Measurements from ENCODE around the gene ZNF277.
"Not testable (repeated sequence)": the region's sequence is repeated elsewhere in the genome, so short reads cannot be mapped to it uniquely, and the experiment has no call there.

The ZNF277 gene

GRCh38 chr7:112215787-112216186, 9.3 kb downstream of the ZNF277 start:
- Mint-ChIP-seq H3K4me3 (no peak overlapping the region), H3K4me1 (peaks cover 64% of the 10 kb centered on the region), H3K9me3 (no peaks in the 10 kb centered on the region), H3K27me3 (no peaks in the 10 kb centered on the region), H3K27ac (no peak overlapping the region), H3K36me3 (peaks cover 10% of the 10 kb centered on the region)

- Mint-ChIP-seq H3K27me3 (no peaks in the 10 kb centered on the region), H3K4me3 (no peak overlapping the region), H3K9me3 (no peaks in the 10 kb centered on the region), H3K36me3 (peaks cover 19% of the 10 kb centered on the region), H3K27ac (no peak overlapping the region), H3K4me1 (peaks cover 54% of the 10 kb centered on the region)
Observed at GRCh38 chr7:112220877-112221434, 14.5 kb downstream of the ZNF277 start.

GRCh38 chr7:112223310-112223709, 16.8 kb downstream of the ZNF277 start:
- Mint-ChIP-seq H3K27me3 (no peaks in the 10 kb centered on the region), H3K4me3 (no peak overlapping the region), H3K4me1 (peaks cover 51% of the 10 kb centered on the region), H3K36me3 (peaks cover 23% of the 10 kb centered on the region), H3K27ac (no peak overlapping the region), H3K9me3 (peaks cover 5% of the 10 kb centered on the region)

- Mint-ChIP-seq H3K27me3 (no peaks in the 10 kb centered on the region), H3K27ac (no peak overlapping the region), H3K9me3 (peaks cover 5% of the 10 kb centered on the region), H3K36me3 (peaks cover 23% of the 10 kb centered on the region), H3K4me1 (peaks cover 52% of the 10 kb centered on the region), H3K4me3 (no peak overlapping the region)
Observed at GRCh38 chr7:112224186-112224585, 17.7 kb downstream of the ZNF277 start.

GRCh38 chr7:112225006-112225405, 18.5 kb downstream of the ZNF277 start:
- no peak overlapping the region for H3K27ac Mint-ChIP-seq
- H3K4me3 Mint-ChIP-seq, result no peak overlapping the region
- peaks cover 5% of the 10 kb centered on the region for H3K9me3 Mint-ChIP-seq
- no peaks in the 10 kb centered on the region for H3K27me3 Mint-ChIP-seq
- H3K36me3 Mint-ChIP-seq, result peaks cover 22% of the 10 kb centered on the region
- peaks cover 58% of the 10 kb centered on the region for H3K4me1 Mint-ChIP-seq

GRCh38 chr7:112226701-112227276, 20.3 kb downstream of the ZNF277 start:
- Mint-ChIP-seq H3K4me1 (peaks cover 62% of the 10 kb centered on the region), H3K36me3 (peaks cover 21% of the 10 kb centered on the region), H3K4me3 (no peak overlapping the region), H3K27ac (no peak overlapping the region), H3K9me3 (peaks cover 5% of the 10 kb centered on the region), H3K27me3 (no peaks in the 10 kb centered on the region)

GRCh38 chr7:112228632-112229031, 22.1 kb downstream of the ZNF277 start:
- H3K36me3 Mint-ChIP-seq, result peaks cover 21% of the 10 kb centered on the region
- no peak overlapping the region for H3K4me3 Mint-ChIP-seq
- H3K9me3 Mint-ChIP-seq, result peaks cover 5% of the 10 kb centered on the region
- H3K27me3 Mint-ChIP-seq, result no peaks in the 10 kb centered on the region
- H3K27ac Mint-ChIP-seq, result no peak overlapping the region
- H3K4me1 Mint-ChIP-seq, result peaks cover 60% of the 10 kb centered on the region

- Mint-ChIP-seq H3K27ac (no peak overlapping the region), H3K4me1 (peaks cover 41% of the 10 kb centered on the region), H3K4me3 (no peak overlapping the region), H3K27me3 (no peaks in the 10 kb centered on the region), H3K36me3 (peaks cover 24% of the 10 kb centered on the region), H3K9me3 (peaks cover 9% of the 10 kb centered on the region)
Observed at GRCh38 chr7:112232212-112232978, 25.9 kb downstream of the ZNF277 start.

- Mint-ChIP-seq H3K27ac (no peak overlapping the region), H3K36me3 (peaks cover 25% of the 10 kb centered on the region), H3K4me3 (no peak overlapping the region)
Observed at GRCh38 chr7:112233048-112233697, 26.7 kb downstream of the ZNF277 start.

GRCh38 chr7:112234147-112234546, 27.7 kb downstream of the ZNF277 start:
- Mint-ChIP-seq H3K27ac (no peak overlapping the region), H3K4me1 (peaks cover 25% of the 10 kb centered on the region), H3K36me3 (peaks cover 23% of the 10 kb centered on the region), H3K27me3 (no peaks in the 10 kb centered on the region), H3K9me3 (peaks cover 4% of the 10 kb centered on the region), H3K4me3 (no peak overlapping the region)

More at GRCh38 chr7:112233048-112233697, 26.7 kb downstream of the ZNF277 start:
- Mint-ChIP-seq H3K4me1 (peaks cover 35% of the 10 kb centered on the region), H3K27me3 (no peaks in the 10 kb centered on the region), H3K9me3 (peaks cover 6% of the 10 kb centered on the region)

GRCh38 chr7:112236597-112236996, 30.1 kb downstream of the ZNF277 start:
- Mint-ChIP-seq H3K4me3 (no peak overlapping the region), H3K9me3 (peaks cover 24% of the 10 kb centered on the region), H3K27me3 (no peaks in the 10 kb centered on the region), H3K27ac (no peak overlapping the region), H3K36me3 (peaks cover 31% of the 10 kb centered on the region), H3K4me1 (peaks cover 7% of the 10 kb centered on the region)

GRCh38 chr7:112238330-112238729, 31.8 kb downstream of the ZNF277 start:
- H3K27ac Mint-ChIP-seq, result no peak overlapping the region
- peaks cover 25% of the 10 kb centered on the region for H3K9me3 Mint-ChIP-seq
- H3K4me3 Mint-ChIP-seq, result no peak overlapping the region
- no peaks in the 10 kb centered on the region for H3K27me3 Mint-ChIP-seq
- peaks cover 28% of the 10 kb centered on the region for H3K36me3 Mint-ChIP-seq
- H3K4me1 Mint-ChIP-seq, result peaks cover under 1% of the 10 kb centered on the region

- H3K4me3 Mint-ChIP-seq, result no peak overlapping the region
- no peaks in the 10 kb centered on the region for H3K4me1 Mint-ChIP-seq
- H3K36me3 Mint-ChIP-seq, result peaks cover 27% of the 10 kb centered on the region
- no peaks in the 10 kb centered on the region for H3K27me3 Mint-ChIP-seq
- H3K27ac Mint-ChIP-seq, result no peak overlapping the region
- peaks cover 22% of the 10 kb centered on the region for H3K9me3 Mint-ChIP-seq
Observed at GRCh38 chr7:112238852-112239610, 32.5 kb downstream of the ZNF277 start.

- H3K4me1 Mint-ChIP-seq, result peaks cover 37% of the 10 kb centered on the region
- H3K27me3 Mint-ChIP-seq, result no peaks in the 10 kb centered on the region
- no peaks in the 10 kb centered on the region for H3K9me3 Mint-ChIP-seq
- H3K4me3 Mint-ChIP-seq, result no peak overlapping the region
- no peak overlapping the region for H3K27ac Mint-ChIP-seq
- peaks cover 13% of the 10 kb centered on the region for H3K36me3 Mint-ChIP-seq
Observed at GRCh38 chr7:112248598-112248997, 42.1 kb downstream of the ZNF277 start.

GRCh38 chr7:112249967-112250366, 43.5 kb downstream of the ZNF277 start:
- not testable (repeated sequence) for H3K9me3 Mint-ChIP-seq, H3K27ac Mint-ChIP-seq, H3K27me3 Mint-ChIP-seq, H3K4me3 Mint-ChIP-seq
- Mint-ChIP-seq H3K4me1 (peaks cover 51% of the 10 kb centered on the region), H3K36me3 (peaks cover 12% of the 10 kb centered on the region)
